ENCODE results near the gene WDFY1. TPM values are rescaled to one million over a fixed set of nuclear protein-coding genes. Genes with fewer than 3 reads are reported as not detected.

Gene WDFY1
- total RNA-seq, 4 donors from 2014 or later, result 36.9 to 82.0 (median 65.0) TPM

DNA sequence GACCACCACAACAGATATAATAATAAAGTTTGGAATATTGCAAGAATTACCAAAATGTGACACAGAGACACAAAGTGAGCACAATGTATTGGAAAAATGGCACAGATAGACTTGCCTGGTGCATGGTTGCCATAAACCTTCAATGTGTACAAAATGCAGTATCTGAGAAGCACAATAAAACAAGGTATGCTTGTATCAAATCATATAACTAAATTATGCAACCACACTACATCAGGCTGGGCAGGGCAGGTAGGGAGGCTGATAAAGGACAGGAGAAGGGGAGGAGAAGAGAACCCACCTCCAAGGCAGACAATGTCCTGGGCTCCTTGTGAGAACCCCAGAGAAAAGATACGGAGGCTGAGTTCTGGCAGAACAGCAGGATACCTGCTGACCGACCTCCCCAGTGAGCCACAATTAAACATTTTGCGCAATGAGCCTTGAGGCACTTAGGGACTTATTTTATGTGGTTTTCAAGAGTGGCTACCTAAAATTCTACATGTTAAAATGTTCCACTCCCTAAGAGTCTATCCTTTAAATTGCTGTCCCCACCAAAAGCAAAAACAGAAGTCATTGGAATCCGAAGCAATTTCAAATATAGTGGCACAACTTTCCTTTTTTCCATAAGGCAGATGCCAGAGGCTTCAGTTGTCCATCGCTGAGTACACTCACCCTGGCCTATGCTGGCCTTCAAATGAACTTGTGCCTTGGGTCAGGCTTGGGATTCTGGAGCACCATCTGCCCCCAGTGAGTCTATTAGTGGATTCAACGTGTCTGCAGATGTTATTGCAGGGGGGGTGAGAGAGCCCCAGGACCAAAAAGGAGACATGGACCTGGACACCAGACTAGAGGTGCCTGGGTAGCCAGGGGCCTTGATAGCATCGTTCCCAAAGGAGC lies 16.8 kb downstream of the WDFY1 start:
- no peak for DNase-seq
- Histone ChIP-seq H3K4me1 (peaks cover 0 to 26% (median 10%) of the 10 kb centered on the region in 4 donors), H3K4me3 (no peak overlapping the region), H3K27ac (no peak overlapping the region), H3K9me3 (no peaks in the 10 kb centered on the region), H3K27me3 (no peaks in the 10 kb centered on the region), H3K36me3 (no peaks in the 10 kb centered on the region)
- TF ChIP-seq POLR2A (IDR thresholded peaks at IDR 0.05), result no peak
- TF ChIP-seq CTCF (IDR thresholded peaks at IDR 0.05), result no peak

- TF ChIP-seq CTCF (IDR thresholded peaks at IDR 0.05), result no peak
- no peak for TF ChIP-seq POLR2A (IDR thresholded peaks at IDR 0.05)
- H3K4me1 ChIP-seq, result peaks cover 0 to 10% (median 5%) of the 10 kb centered on the region in 4 donors
Observed at GRCh38 chr2:223925106-223925505, 20.0 kb downstream of the WDFY1 start.

GRCh38 chr2:223923976-223924375 lies 21.2 kb downstream of the WDFY1 start:
- TF ChIP-seq POLR2A (IDR thresholded peaks at IDR 0.05) (no peak), CTCF (IDR thresholded peaks at IDR 0.05) (no peak)
- peaks cover 0 to 7% (median 0%) of the 10 kb centered on the region in 4 donors for H3K4me1 ChIP-seq
- no peaks in the 10 kb centered on the region for H3K36me3 ChIP-seq
- H3K27me3 ChIP-seq, result no peaks in the 10 kb centered on the region
- H3K4me3 ChIP-seq, result no peak overlapping the region
- no peak for DNase-seq
- no peaks in the 10 kb centered on the region for H3K9me3 ChIP-seq
- H3K27ac ChIP-seq, result no peak overlapping the region

More at GRCh38 chr2:223925106-223925505, 20.0 kb downstream of the WDFY1 start:
- Histone ChIP-seq H3K9me3 (no peaks in the 10 kb centered on the region), H3K27me3 (no peaks in the 10 kb centered on the region), H3K4me3 (no peak overlapping the region), H3K27ac (no peak overlapping the region), H3K36me3 (no peaks in the 10 kb centered on the region)
- no peak for DNase-seq

GRCh38 chr2:223922308-223922707 lies 22.8 kb downstream of the WDFY1 start:
- TF ChIP-seq POLR2A (IDR thresholded peaks at IDR 0.05) (no peak), CTCF (IDR thresholded peaks at IDR 0.05) (no peak)
- H3K27ac ChIP-seq, result no peak overlapping the region
- H3K4me1 ChIP-seq, result peaks cover 0 to 7% (median 0%) of the 10 kb centered on the region in 4 donors
- H3K4me3 ChIP-seq, result no peak overlapping the region
- H3K27me3 ChIP-seq, result no peaks in the 10 kb centered on the region
- DNase-seq, result no peak
- peaks cover 0 to 6% (median 0%) of the 10 kb centered on the region in 3 donors for H3K36me3 ChIP-seq
- no peaks in the 10 kb centered on the region for H3K9me3 ChIP-seq

GRCh38 chr2:223921204-223921603 lies 23.9 kb downstream of the WDFY1 start:
- H3K4me3 ChIP-seq, result no peak overlapping the region
- H3K36me3 ChIP-seq, result peaks cover 0 to 17% (median 0%) of the 10 kb centered on the region in 3 donors
- H3K27ac ChIP-seq, result no peak overlapping the region
- no peaks in the 10 kb centered on the region for H3K27me3 ChIP-seq
- DNase-seq, result no peak
- TF ChIP-seq CTCF (IDR thresholded peaks at IDR 0.05), result no peak
- TF ChIP-seq POLR2A (IDR thresholded peaks at IDR 0.05), result no peak
- peaks cover 0 to 7% (median 0%) of the 10 kb centered on the region in 4 donors for H3K4me1 ChIP-seq
- H3K9me3 ChIP-seq, result no peaks in the 10 kb centered on the region

All from Peyer's patch (tissue), 4 donors.